Measurements from ENCODE around the gene AXIN2.

The AXIN2 gene

GRCh38 chr17:65601145-65601544 lies 39.7 kb upstream of the AXIN2 start:
- no peaks in the 10 kb centered on the region for H3K27me3 ChIP-seq
- no peaks in the 10 kb centered on the region for H3K36me3 ChIP-seq
- no peak overlapping the region for H3K4me3 ChIP-seq (ENCODE audit: low read depth in 1 of 2, low read length in 1 of 2)
- no peak overlapping the region for H3K27ac ChIP-seq
- H3K9me3 ChIP-seq: no peaks in the 10 kb centered on the region
- no peak for TF ChIP-seq CTCF (IDR thresholded peaks at IDR 0.05)
- H3K4me1 ChIP-seq (ENCODE audit: control insufficient read depth in 1 of 2, insufficient read depth in 1 of 2, low read depth in 1 of 2, low read length in 1 of 2): no peaks in the 10 kb centered on the region

GRCh38 chr17:65600518-65600917 lies 39.1 kb upstream of the AXIN2 start:
- H3K9me3 ChIP-seq: no peaks in the 10 kb centered on the region
- no peak for TF ChIP-seq CTCF (IDR thresholded peaks at IDR 0.05)
- H3K27me3 ChIP-seq: peaks cover 1% of the 10 kb centered on the region
- H3K4me1 ChIP-seq (ENCODE audit: control insufficient read depth in 1 of 2, insufficient read depth in 1 of 2, low read depth in 1 of 2, low read length in 1 of 2): no peaks in the 10 kb centered on the region
- no peak overlapping the region for H3K4me3 ChIP-seq (ENCODE audit: low read depth in 1 of 2, low read length in 1 of 2)
- H3K27ac ChIP-seq: no peak overlapping the region
- H3K36me3 ChIP-seq: no peaks in the 10 kb centered on the region

GRCh38 chr17:65599650-65600049 lies 38.2 kb upstream of the AXIN2 start:
- peaks cover 10% of the 10 kb centered on the region for H3K27me3 ChIP-seq
- TF ChIP-seq CTCF (IDR thresholded peaks at IDR 0.05): no peak
- no peaks in the 10 kb centered on the region for H3K9me3 ChIP-seq
- H3K27ac ChIP-seq: no peak overlapping the region
- H3K36me3 ChIP-seq: no peaks in the 10 kb centered on the region
- H3K4me3 ChIP-seq (ENCODE audit: low read depth in 1 of 2, low read length in 1 of 2): no peak overlapping the region
- no peaks in the 10 kb centered on the region for H3K4me1 ChIP-seq (ENCODE audit: control insufficient read depth in 1 of 2, insufficient read depth in 1 of 2, low read depth in 1 of 2, low read length in 1 of 2)

GRCh38 chr17:65598746-65599145 lies 37.3 kb upstream of the AXIN2 start:
- Histone ChIP-seq H3K36me3 (no peaks in the 10 kb centered on the region), H3K4me1 (ENCODE audit: control insufficient read depth in 1 of 2, insufficient read depth in 1 of 2, low read depth in 1 of 2, low read length in 1 of 2) (no peaks in the 10 kb centered on the region), H3K4me3 (ENCODE audit: low read depth in 1 of 2, low read length in 1 of 2) (no peak overlapping the region), H3K27ac (no peak overlapping the region), H3K9me3 (no peaks in the 10 kb centered on the region), H3K27me3 (peaks cover 19% of the 10 kb centered on the region)
- no peak for TF ChIP-seq CTCF (IDR thresholded peaks at IDR 0.05)

GRCh38 chr17:65595071-65595656 lies 33.7 kb upstream of the AXIN2 start:
- TF ChIP-seq CTCF (IDR thresholded peaks at IDR 0.05): no peak
- Histone ChIP-seq H3K27me3 (peaks cover 35% of the 10 kb centered on the region), H3K36me3 (no peaks in the 10 kb centered on the region), H3K27ac (no peak overlapping the region), H3K4me1 (ENCODE audit: control insufficient read depth in 1 of 2, insufficient read depth in 1 of 2, low read depth in 1 of 2, low read length in 1 of 2) (no peaks in the 10 kb centered on the region), H3K4me3 (ENCODE audit: low read depth in 1 of 2, low read length in 1 of 2) (no peak overlapping the region), H3K9me3 (no peaks in the 10 kb centered on the region)
